Muscle layer of colon (tissue), 2 donors: ENCODE data around the gene DMRT1.
"Not testable (repeated sequence)": the region's sequence is repeated elsewhere in the genome, so short reads cannot be mapped to it uniquely, and the experiment has no call there.

ENCODE experiments used
- H3K27ac ChIP-seq: one replicate; pipeline ENCODE4 v1.7.0; 2013; ENCODE audit warnings: low read depth, mild to moderate bottlenecking, low read length, moderate library complexity
- H3K27me3 ChIP-seq, 2 donors: one replicate each; pipeline ENCODE4 v1.7.0; 2013; ENCODE audit warnings: low read length in 2 of 2, mild to moderate bottlenecking in 2 of 2; ENCODE audit not compliant: insufficient read depth in 2 of 2, control insufficient read depth in 1 of 2
- H3K36me3 ChIP-seq: one replicate; pipeline ENCODE4 v1.7.0; 2013; ENCODE audit warnings: mild to moderate bottlenecking, low read length; ENCODE audit not compliant: insufficient read depth
- H3K4me1 ChIP-seq: one replicate; pipeline ENCODE4 v1.7.0; 2013; ENCODE audit warnings: mild to moderate bottlenecking, low read length; ENCODE audit not compliant: insufficient read depth
- H3K4me3 ChIP-seq, 2 donors: one replicate each; pipeline ENCODE4 v1.7.0; 2013; ENCODE audit warnings: low read length in 2 of 2, low read depth in 1 of 2, mild to moderate bottlenecking in 1 of 2, moderate library complexity in 1 of 2
- H3K9ac ChIP-seq: one replicate; pipeline ENCODE4 v1.7.0; 2013; ENCODE audit warnings: low read length
- H3K9me3 ChIP-seq: one replicate; pipeline ENCODE4 v1.7.0; 2013; ENCODE audit warnings: mild to moderate bottlenecking, low read length
- donor health status: abdominal sarcoma.
- donor health status: Adenocarcinoma of cecum.

Gene DMRT1

GRCh38 chr9:903886-904285 is 62.4 kb downstream of the DMRT1 start:
- H3K4me1 ChIP-seq: no peaks in the 10 kb centered on the region
- no peaks in the 10 kb centered on the region for H3K9me3 ChIP-seq
- peaks cover 6 to 8% of the 10 kb centered on the region in 2 donors for H3K27me3 ChIP-seq
- no peaks in the 10 kb centered on the region for H3K36me3 ChIP-seq
- H3K27ac ChIP-seq: no peak overlapping the region
- no peak overlapping the region for H3K4me3 ChIP-seq
- no peak overlapping the region for H3K9ac ChIP-seq

- no peaks in the 10 kb centered on the region for H3K9me3 ChIP-seq
- H3K9ac ChIP-seq: no peak overlapping the region
- no peak overlapping the region for H3K27ac ChIP-seq
- no peak overlapping the region for H3K4me3 ChIP-seq
- peaks cover 6 to 11% of the 10 kb centered on the region in 2 donors for H3K27me3 ChIP-seq
- H3K4me1 ChIP-seq: no peaks in the 10 kb centered on the region
- H3K36me3 ChIP-seq: no peaks in the 10 kb centered on the region
These were observed 64.4 kb downstream of the DMRT1 start for GRCh38 chr9:905906-906305.

- no peaks in the 10 kb centered on the region for H3K4me1 ChIP-seq
- peaks cover 4 to 11% of the 10 kb centered on the region in 2 donors for H3K27me3 ChIP-seq
- no peak overlapping the region for H3K27ac ChIP-seq
- no peak overlapping the region for H3K9ac ChIP-seq
- H3K36me3 ChIP-seq: no peaks in the 10 kb centered on the region
- no peaks in the 10 kb centered on the region for H3K9me3 ChIP-seq
- H3K4me3 ChIP-seq: no peak overlapping the region
These were observed 67.2 kb downstream of the DMRT1 start for GRCh38 chr9:908536-909205.

GRCh38 chr9:911005-911404 is 69.5 kb downstream of the DMRT1 start:
- Histone ChIP-seq H3K27me3 (peaks cover 0 to 11% of the 10 kb centered on the region in 2 donors), H3K4me1 (no peaks in the 10 kb centered on the region), H3K27ac (no peak overlapping the region), H3K9ac (no peak overlapping the region), H3K9me3 (no peaks in the 10 kb centered on the region), H3K36me3 (no peaks in the 10 kb centered on the region), H3K4me3 (no peak overlapping the region)

- Histone ChIP-seq H3K9me3 (no peaks in the 10 kb centered on the region), H3K4me1 (no peaks in the 10 kb centered on the region), H3K4me3 (no peak overlapping the region), H3K36me3 (no peaks in the 10 kb centered on the region), H3K27ac (no peak overlapping the region), H3K9ac (no peak overlapping the region), H3K27me3 (peaks cover 0 to 11% of the 10 kb centered on the region in 2 donors)
These were observed 71.3 kb downstream of the DMRT1 start for GRCh38 chr9:912776-913175.

GRCh38 chr9:913526-913925 is 72.0 kb downstream of the DMRT1 start:
- H3K9ac ChIP-seq, H3K4me1 ChIP-seq, H3K27ac ChIP-seq, H3K9me3 ChIP-seq, H3K4me3 ChIP-seq, H3K36me3 ChIP-seq: not testable (repeated sequence)
- peaks cover 0 to 11% of the 10 kb centered on the region in 2 donors for H3K27me3 ChIP-seq

GRCh38 chr9:917730-918129 is 76.2 kb downstream of the DMRT1 start:
- no peaks in the 10 kb centered on the region for H3K4me1 ChIP-seq
- H3K9me3 ChIP-seq: no peaks in the 10 kb centered on the region
- no peaks in the 10 kb centered on the region for H3K27me3 ChIP-seq
- H3K36me3 ChIP-seq: no peaks in the 10 kb centered on the region
- H3K27ac ChIP-seq: no peak overlapping the region
- H3K4me3 ChIP-seq: no peak overlapping the region
- no peak overlapping the region for H3K9ac ChIP-seq

- Histone ChIP-seq H3K9me3 (no peaks in the 10 kb centered on the region), H3K4me3 (no peak overlapping the region), H3K4me1 (no peaks in the 10 kb centered on the region), H3K27ac (no peak overlapping the region), H3K27me3 (no peaks in the 10 kb centered on the region), H3K36me3 (no peaks in the 10 kb centered on the region), H3K9ac (no peak overlapping the region)
These were observed 79.4 kb downstream of the DMRT1 start for GRCh38 chr9:920927-921326.

- Histone ChIP-seq H3K36me3 (no peaks in the 10 kb centered on the region), H3K4me1 (no peaks in the 10 kb centered on the region), H3K9me3 (no peaks in the 10 kb centered on the region)
These were observed 80.7 kb downstream of the DMRT1 start for GRCh38 chr9:922171-922570.

GRCh38 chr9:922731-923130 is 81.2 kb downstream of the DMRT1 start:
- Histone ChIP-seq H3K4me1 (no peaks in the 10 kb centered on the region), H3K27me3 (peaks cover 0 to 3% of the 10 kb centered on the region in 2 donors), H3K9me3 (no peaks in the 10 kb centered on the region), H3K36me3 (no peaks in the 10 kb centered on the region), H3K9ac (no peak overlapping the region), H3K27ac (no peak overlapping the region), H3K4me3 (no peak overlapping the region)

More at GRCh38 chr9:922171-922570, 80.7 kb downstream of the DMRT1 start:
- no peak overlapping the region for H3K9ac ChIP-seq
- peaks cover 0 to 2% of the 10 kb centered on the region in 2 donors for H3K27me3 ChIP-seq
- no peak overlapping the region for H3K4me3 ChIP-seq
- H3K27ac ChIP-seq: no peak overlapping the region

- Histone ChIP-seq H3K27ac (no peak overlapping the region), H3K9ac (no peak overlapping the region), H3K4me3 (no peak overlapping the region), H3K4me1 (no peaks in the 10 kb centered on the region), H3K9me3 (no peaks in the 10 kb centered on the region), H3K27me3 (peaks cover 0 to 3% of the 10 kb centered on the region in 2 donors), H3K36me3 (no peaks in the 10 kb centered on the region)
These were observed 85.5 kb downstream of the DMRT1 start for GRCh38 chr9:926976-927375.

- Histone ChIP-seq H3K36me3 (no peaks in the 10 kb centered on the region), H3K9ac (no peak overlapping the region), H3K27ac (no peak overlapping the region), H3K4me1 (no peaks in the 10 kb centered on the region), H3K27me3 (peaks cover 0 to 3% of the 10 kb centered on the region in 2 donors), H3K9me3 (no peaks in the 10 kb centered on the region), H3K4me3 (no peak overlapping the region)
These were observed 87.0 kb downstream of the DMRT1 start for GRCh38 chr9:928363-929042.
